GM19372 (cell line): Measurements from ENCODE around the gene UGGT1.
"Not testable (repeated sequence)": the region's sequence is repeated elsewhere in the genome, so short reads cannot be mapped to it uniquely, and the experiment has no call there.

ENCODE experiments used
- ATAC-seq: cut with Tn5 transposase; IDR thresholded peaks from one replicate; pipeline ENCODE4 v1.9.1; 2021; ENCODE audit warnings: mild to moderate bottlenecking, low read depth, moderate library complexity; ENCODE audit not compliant: unreplicated experiment

Gene UGGT1

DNA sequence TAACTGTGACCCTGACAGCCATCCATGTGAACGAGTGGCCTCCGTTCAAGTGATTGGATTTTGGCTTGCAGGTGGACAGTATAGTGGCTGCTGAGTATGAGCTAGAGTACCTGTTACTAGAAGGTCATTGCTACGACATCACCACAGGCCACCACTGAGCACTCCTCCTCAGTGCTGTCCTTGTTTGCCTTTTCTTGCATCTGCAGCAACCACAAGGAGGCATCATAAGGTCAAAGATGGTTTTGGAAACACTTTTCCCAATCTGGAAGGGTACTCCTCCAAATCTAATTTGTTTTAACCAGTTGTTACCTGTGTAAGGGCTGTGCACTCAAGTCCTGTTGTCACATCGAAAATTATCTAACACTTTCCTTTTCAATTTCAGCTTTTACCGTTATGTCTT is 81.2 kb downstream of the UGGT1 start:
- no peak for ATAC-seq

DNA sequence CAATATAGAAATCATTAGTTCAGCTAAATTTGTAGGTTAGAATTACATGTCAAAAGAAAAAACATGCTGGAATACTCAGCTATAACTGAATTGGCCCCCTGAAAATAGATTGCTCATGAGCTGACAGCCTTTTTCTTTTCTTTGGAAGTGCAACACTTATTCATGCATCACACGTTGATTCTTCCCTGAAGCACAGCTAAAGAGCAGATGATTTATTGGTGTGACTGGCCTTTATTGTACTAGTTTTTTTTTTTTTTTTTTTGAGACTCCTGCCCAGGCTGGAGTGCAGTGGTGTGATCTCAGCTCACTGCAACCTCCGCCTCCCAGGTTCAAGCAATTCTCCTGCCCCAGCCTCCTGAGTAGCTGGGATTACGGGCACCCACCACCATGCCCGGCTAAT is 83.1 kb downstream of the UGGT1 start:
- not testable (repeated sequence) for ATAC-seq

- no peak for ATAC-seq
Observed at GRCh38 chr2:128177315-128177714, 86.3 kb downstream of the UGGT1 start.

- no peak for ATAC-seq
Observed at GRCh38 chr2:128178149-128178649, 87.2 kb downstream of the UGGT1 start.

DNA sequence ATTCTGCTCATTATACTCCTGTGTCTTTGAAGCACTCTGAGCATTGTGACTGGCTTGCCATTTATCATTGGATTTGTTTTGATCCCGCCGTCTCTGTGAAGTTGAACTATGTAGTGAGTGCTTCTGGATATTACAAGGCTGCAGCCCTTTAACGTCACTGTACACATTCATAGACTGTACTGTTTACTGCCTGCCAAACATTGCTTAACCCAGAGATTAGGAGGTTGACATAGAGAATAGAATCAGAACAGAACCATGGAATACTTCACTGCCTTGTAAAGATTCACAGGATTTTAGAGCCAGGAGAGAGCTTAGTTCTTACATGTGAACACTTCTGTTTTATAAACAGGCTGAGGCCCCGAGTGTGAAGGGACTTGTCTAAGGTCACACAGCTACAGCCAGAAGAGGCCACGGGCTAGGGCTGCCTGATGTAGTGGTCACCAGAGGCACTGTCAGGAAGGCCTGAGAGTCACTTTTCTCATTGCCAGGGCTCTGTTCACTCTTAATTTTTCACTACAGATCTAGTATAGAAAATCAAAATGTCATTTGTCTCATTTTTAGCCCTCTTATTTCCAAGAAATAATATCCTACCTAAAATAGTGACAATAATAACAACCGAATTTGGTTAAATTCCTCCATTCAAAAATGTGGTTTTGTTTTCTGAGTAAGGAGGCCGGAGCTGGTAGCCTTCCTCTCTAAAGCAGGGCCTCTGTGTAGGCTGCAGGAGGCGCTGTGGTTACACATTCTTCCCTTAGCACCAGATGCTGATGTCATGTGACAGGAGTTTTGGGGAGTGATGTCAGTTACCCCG is 87.9 kb downstream of the UGGT1 start:
- ATAC-seq: no peak

GRCh38 chr2:128179461-128179755 is 88.4 kb downstream of the UGGT1 start:
- ATAC-seq: no peak

GRCh38 chr2:128180031-128180430 is 89.0 kb downstream of the UGGT1 start:
- no peak for ATAC-seq

DNA sequence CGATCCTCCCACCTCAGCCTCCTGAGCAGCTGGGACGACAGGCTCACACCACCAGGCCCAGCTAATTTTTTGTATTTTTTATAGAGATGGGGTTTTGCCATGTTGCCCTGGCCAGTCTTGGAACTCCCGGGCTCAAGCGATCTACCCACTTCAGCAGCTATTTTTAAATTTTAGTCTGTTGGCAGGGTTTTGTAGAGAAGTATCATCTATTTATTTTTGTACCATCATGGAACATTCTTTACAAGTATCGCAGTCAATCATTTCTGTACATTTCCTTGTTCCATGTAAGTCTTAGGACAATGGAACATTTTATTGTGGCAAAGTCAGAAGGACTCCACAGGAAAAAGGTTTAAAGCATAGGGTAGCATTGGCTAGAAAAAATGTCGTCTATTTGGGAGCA is 94.6 kb downstream of the UGGT1 start:
- ATAC-seq: no peak

- no peak for ATAC-seq
Observed at GRCh38 chr2:128187032-128187654, 96.1 kb downstream of the UGGT1 start.

- ATAC-seq: no peak
Observed at GRCh38 chr2:128195435-128195984, 104.5 kb downstream of the UGGT1 start.

- ATAC-seq: no peak
Observed at GRCh38 chr2:128196026-128196425, 105.0 kb downstream of the UGGT1 start.

GRCh38 chr2:128196471-128196931 is 105.5 kb downstream of the UGGT1 start:
- ATAC-seq: no peak

DNA sequence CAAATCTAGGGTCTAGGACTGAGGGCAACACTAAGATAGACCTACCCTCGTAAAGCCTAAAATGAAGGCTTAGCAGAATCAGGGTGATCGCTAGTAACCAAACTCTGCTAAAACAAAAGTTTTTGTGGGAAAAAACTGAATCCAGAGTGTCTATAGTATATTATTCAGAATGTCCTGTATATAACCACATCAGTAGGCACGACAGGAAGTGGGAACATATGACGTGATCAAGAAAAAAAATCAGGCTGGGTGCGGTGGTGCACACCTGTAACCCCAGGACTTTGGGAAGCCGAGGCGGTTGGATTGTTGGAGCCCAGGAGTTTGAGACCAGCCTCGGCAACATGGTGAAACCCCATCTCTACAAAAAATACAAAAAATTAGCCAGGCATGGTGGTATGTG is 106.1 kb downstream of the UGGT1 start:
- no peak for ATAC-seq

GRCh38 chr2:128198656-128199055 is 107.7 kb downstream of the UGGT1 start:
- no peak for ATAC-seq

DNA sequence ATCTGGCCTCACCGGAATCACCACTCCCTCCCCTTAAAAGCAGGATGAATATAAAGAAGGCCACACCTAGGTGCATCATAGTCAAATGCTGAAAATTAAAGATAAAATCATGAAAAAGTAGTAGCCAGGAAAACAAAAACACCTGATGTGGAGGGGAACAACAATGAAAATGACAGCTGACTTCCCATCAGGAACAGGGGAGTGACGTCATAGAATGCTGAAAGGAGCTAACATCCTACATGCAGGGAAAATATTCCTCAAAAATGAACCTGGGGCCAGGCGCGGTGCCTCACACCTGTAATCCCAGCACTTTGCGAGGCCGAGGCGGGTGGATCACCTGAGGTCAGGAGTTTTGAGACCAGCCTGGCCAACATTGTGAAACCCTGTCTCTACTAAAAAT is 108.1 kb downstream of the UGGT1 start:
- ATAC-seq: no peak

- ATAC-seq: no peak
Observed at GRCh38 chr2:128202791-128203190, 111.8 kb downstream of the UGGT1 start.

DNA sequence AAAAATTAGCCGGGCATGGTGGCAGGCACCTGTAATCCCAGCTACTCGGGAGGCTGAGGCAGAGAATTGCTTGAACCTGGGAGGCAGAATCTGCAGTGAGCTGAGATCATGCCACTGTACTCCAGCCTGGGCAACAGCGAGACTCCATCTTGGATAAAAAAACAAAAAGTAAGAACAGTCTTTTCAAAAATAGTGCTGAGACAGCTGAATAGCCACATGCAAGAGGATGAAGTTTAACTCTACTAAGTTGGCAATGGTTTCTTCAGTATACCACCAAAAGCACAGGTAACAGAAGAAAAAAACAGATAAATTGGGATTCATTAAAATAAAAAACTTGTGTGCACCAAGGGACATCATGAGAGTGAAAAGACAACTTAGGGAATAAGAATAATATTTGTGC is 115.2 kb downstream of the UGGT1 start:
- no peak for ATAC-seq

DNA sequence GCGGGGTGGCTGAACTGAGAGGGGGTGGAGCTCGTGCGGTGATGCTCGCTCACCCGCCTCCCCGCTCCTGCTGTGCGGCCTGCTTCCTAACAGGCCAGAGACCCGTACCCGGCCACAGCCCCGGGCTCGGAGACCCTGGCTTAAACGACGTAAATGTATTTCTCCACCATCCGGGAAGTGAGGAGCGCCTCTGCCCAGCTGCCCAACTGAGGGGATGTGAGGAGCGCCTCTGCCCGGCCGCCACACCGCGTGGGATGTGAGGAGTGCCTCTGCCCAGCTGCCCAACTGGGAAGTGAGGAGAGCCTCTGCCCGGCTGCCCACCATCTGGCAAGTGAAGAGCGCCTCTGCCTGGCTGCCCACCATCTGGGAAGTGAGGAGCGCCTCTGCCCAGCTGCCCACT is 117.0 kb downstream of the UGGT1 start:
- no peak for ATAC-seq

DNA sequence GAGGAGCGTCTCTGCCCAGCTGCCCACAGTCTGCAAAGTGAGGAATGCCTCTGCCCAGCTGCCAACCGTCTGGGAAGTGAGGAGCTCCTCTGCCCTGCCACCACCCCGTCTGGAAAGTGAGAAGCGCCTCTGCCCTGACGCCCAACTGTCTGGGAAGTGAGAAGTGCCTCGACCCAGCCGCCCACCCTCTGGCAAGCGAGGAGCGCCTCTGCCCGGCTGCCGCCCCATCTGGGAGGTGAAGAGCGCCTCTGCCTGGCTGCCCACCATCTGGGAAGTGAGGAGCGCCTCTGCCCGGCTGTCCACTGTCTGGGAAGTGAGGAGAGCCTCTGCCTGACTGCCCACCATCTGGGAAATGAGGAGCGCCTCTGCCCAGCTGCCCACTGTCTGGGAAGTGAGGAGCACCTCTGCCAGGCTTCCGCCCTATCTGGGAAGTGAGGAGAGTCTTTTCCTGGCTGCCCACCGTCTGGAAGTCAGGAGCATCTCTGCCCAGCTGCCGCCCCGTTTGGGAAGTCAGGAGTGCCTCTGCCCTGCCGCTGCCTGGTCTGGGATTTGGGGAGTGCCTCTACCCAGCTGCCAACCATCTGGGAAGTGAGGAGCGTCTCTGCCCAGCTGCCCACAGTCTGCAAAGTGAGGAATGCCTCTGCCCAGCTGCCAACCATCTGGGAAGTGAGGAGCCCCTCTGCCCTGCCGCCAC is 117.8 kb downstream of the UGGT1 start:
- ATAC-seq: not testable (repeated sequence)

DNA sequence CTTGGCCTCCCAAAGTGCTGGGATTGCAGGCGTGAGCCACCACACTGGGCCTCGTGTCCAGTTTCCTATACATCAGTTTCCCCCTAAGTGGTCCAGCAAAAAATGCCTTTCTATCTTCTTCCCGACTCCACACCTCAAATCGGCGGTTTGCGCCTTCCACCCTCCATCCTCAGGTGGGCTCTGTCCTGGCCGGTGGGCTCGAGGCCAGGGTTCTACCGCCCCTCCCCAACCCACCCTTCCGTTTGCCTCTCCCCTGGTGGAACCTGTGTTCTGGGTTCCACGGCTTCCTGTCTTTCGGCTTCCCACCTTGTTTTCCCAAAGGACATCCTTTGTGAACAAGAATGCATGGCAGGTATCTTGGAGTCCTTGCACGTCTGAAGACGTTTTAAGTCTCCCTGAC is 123.3 kb downstream of the UGGT1 start:
- no peak for ATAC-seq

GRCh38 chr2:128214866-128215460 is 124.0 kb downstream of the UGGT1 start:
- no peak for ATAC-seq
